ENCODE results near the gene NHERF1. TPM values are rescaled to one million over a fixed set of nuclear protein-coding genes. Genes with fewer than 3 reads are reported as not detected.

The NHERF1 gene
- total RNA-seq, 1 experiment from 2014 or later: 83.6 TPM

DNA sequence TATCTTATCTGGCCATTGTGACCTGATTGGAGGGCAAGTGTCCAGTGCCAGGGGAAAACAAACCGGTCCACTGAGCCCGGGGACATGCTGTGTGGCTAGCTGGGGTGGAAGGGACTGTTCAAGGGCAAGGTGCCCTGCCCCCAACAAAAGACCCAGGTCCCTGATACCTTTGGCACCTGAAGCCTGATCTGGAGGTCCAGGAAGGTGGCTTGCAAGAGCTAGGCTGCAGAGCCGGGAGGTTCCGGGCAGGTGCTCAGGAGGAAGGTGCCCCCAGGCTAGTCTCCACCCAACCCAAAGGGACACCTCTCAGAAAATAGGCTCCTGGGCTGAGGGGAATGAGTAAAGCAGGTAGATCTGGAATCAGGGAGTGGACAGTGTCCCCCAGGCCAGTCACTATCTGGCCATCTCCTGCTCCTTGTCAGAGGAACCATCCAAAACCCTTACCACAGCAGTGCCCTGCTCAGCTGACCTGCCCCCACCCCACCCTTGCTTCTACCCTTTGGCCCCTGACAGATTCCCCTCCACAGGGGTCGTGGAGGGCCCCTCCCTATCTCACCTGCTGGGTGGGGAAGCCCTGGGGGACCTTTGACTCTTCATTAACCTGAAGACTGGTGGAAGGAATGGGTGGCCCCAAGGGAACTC lies 21.5 kb downstream of the NHERF1 start:
- Histone ChIP-seq H3K4me2 (no peak overlapping the region), H3F3A (ENCODE audit: insufficient read depth, low read depth) (peaks cover 37% of the 10 kb centered on the region; the same call in 1 of the 2 replicates), H4K20me1 (ENCODE audit: insufficient read depth) (peaks cover 25% of the 10 kb centered on the region), H3K27ac (no peak overlapping the region), H3K9me2 (ENCODE audit: insufficient read depth) (no peaks in the 10 kb centered on the region), H3K9me3 (ENCODE audit: insufficient read depth, low read depth) (no peaks in the 10 kb centered on the region), H3K4me3 (no peak overlapping the region), H3K79me2 (ENCODE audit: low read depth) (peaks cover 4% of the 10 kb centered on the region), H2AFZ (no peak overlapping the region), H3K27me3 (ENCODE audit: insufficient read depth, low read depth) (no peaks in the 10 kb centered on the region), H3K36me3 (ENCODE audit: low read depth) (0 out of 2 replicates have a peak, but pooled peaks cover 5% of the 10 kb centered on the region), H3K4me1 (replicated peaks; ENCODE audit: insufficient read depth) (peaks cover 14% of the 10 kb centered on the region)
- CTCF ChIA-PET: interaction anchor here (0.6 to 1.6 kb wide), 5 partner anchors 20 to 113 kb away, joined by 4 to 9 read pairs (median 5); no protein-coding TSS in a partner anchor
- intact Hi-C loops (cut with micrococcal nuclease; ENCODE audit: unreplicated experiment): loop anchor here (1.0 to 10.0 kb wide), 5 partner anchors 10 to 203 kb away; partner anchors contain the start of gene CD300H
- POLR2A ChIA-PET (ENCODE audit: unreplicated experiment): interaction anchor here (0.5 kb wide), 1 partner anchor 265 kb away, joined by 3 read pairs; no protein-coding TSS in a partner anchor
- DNase-seq: peak; percentile 43 to 56
- no TSS peak for BruUV-seq (replicated peaks)
- TF ChIP-seq EZH2 (IDR thresholded peaks at IDR 0.05; ENCODE audit: low read depth) (no peak), CTCF (conservative IDR thresholded peaks at IDR 0.05) (no peak)

DNA sequence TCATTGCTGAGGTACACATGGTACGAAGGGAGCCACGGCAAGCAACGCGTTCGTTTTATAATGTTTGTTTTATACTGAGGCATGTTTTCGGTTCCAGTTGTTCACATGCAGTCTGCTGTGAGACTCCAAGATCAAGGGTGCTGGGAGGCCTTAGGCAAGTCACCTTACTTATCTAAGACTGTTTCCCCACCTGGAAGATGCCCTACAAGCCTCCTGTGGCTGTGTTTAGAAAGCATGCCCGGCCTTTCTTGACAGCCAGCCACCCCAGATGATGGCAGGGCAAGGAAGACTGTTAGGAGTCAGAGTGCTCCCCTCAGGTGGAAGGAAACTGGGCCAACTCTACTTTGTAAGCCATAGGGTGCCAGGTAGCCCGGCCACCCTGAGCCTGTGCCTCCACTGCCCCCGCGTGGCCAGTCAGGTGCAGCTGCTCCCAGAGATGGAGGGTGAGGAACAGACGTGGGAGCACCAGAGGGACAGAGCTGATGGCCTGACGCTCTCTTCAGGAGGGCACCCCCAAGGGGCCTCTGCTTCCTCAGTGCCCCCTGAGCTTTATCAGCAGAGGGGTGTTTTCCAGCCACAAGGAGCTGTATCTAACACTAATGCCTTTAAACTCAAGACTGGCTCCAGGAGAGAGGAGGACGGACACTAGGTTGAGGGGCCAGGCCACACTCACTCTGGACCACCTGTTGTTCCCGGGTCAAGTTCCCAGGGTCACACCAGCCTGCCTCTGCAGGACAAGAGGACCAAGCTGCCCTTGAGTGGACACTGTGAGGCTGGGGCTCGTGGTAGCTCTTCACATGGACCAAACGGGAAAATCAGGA lies 22.3 kb downstream of the NHERF1 start:
- peaks cover 35% of the 10 kb centered on the region; the same call in 1 of the 2 replicates for H3F3A ChIP-seq (ENCODE audit: insufficient read depth, low read depth)
- H2AFZ ChIP-seq: no peak overlapping the region
- 0 out of 2 replicates have a peak, but pooled peaks cover 5% of the 10 kb centered on the region for H3K36me3 ChIP-seq (ENCODE audit: low read depth)
- intact Hi-C loops (cut with micrococcal nuclease; ENCODE audit: unreplicated experiment): loop anchor here (1.0 to 10.0 kb wide), 4 partner anchors 26 to 204 kb away; partner anchors contain the start of gene CD300H
- no peaks in the 10 kb centered on the region for H3K9me2 ChIP-seq (ENCODE audit: insufficient read depth)
- peaks cover 19% of the 10 kb centered on the region for H3K4me1 ChIP-seq (replicated peaks; ENCODE audit: insufficient read depth)
- no peaks in the 10 kb centered on the region for H3K9me3 ChIP-seq (ENCODE audit: insufficient read depth, low read depth)
- no peak overlapping the region for H3K4me3 ChIP-seq
- no peak overlapping the region for H3K4me2 ChIP-seq
- DNase-seq: peak; percentile 66 to 79
- ChIA-PET POLR2A (ENCODE audit: unreplicated experiment) (interaction anchor here (0.5 kb wide), 1 partner anchor 265 kb away, joined by 3 read pairs; no protein-coding TSS in a partner anchor), CTCF (interaction anchor here (0.6 to 1.6 kb wide), 7 partner anchors 10 to 113 kb away, joined by 3 to 12 read pairs (median 4); no protein-coding TSS in a partner anchor)
- no peak overlapping the region for H3K27ac ChIP-seq
- no peaks in the 10 kb centered on the region for H3K27me3 ChIP-seq (ENCODE audit: insufficient read depth, low read depth)
- no TSS peak for BruUV-seq (replicated peaks)
- H4K20me1 ChIP-seq (ENCODE audit: insufficient read depth): peaks cover 25% of the 10 kb centered on the region
- peaks cover 11% of the 10 kb centered on the region for H3K79me2 ChIP-seq (ENCODE audit: low read depth)
- TF ChIP-seq EZH2 (IDR thresholded peaks at IDR 0.05; ENCODE audit: low read depth) (no peak), CTCF (conservative IDR thresholded peaks at IDR 0.05) (peak; percentile 88)

DNA sequence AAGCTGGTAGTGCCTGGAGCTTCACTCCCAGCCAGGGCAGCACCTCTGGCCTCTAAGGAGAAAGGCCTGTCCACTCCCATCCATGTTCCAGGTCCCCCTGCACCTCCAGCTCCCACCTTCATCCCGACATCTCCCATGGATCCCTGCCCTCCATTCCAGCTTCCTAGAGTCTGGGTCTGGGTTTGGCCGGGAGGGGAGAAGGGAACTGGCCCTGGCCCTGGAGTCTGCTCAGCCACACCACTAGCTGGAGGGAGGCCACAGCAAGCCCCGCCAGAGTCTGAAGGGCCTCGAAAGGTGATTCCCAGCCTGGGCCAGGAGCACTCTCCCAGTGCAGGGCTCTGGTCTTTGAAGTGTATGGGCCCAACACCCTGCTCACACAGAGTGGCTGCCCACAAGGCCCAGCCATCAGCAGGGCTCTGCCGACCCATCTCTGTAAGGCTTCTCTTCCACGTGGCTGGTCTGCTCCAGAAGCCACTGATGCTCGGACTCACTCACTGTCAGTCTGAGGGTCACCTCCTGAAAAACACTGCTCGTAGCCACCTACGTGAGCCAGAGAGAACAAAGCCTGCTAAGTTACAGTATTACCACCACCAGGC lies 23.0 kb downstream of the NHERF1 start:
- peaks cover 21% of the 10 kb centered on the region for H4K20me1 ChIP-seq (ENCODE audit: insufficient read depth)
- H3K9me2 ChIP-seq (ENCODE audit: insufficient read depth): no peaks in the 10 kb centered on the region
- no peaks in the 10 kb centered on the region for H3K9me3 ChIP-seq (ENCODE audit: insufficient read depth, low read depth)
- peaks cover 15% of the 10 kb centered on the region for H3K79me2 ChIP-seq (ENCODE audit: low read depth)
- no TSS peak for BruUV-seq (replicated peaks)
- H3K4me1 ChIP-seq (replicated peaks; ENCODE audit: insufficient read depth): peaks cover 19% of the 10 kb centered on the region
- H2AFZ ChIP-seq: no peak overlapping the region
- ChIA-PET CTCF (interaction anchor here (0.6 to 1.6 kb wide), 6 partner anchors 11 to 114 kb away, joined by 3 to 12 read pairs (median 4); no protein-coding TSS in a partner anchor), POLR2A (ENCODE audit: unreplicated experiment) (no interaction called here)
- TF ChIP-seq CTCF (conservative IDR thresholded peaks at IDR 0.05) (no peak), EZH2 (IDR thresholded peaks at IDR 0.05; ENCODE audit: low read depth) (no peak)
- no peak for DNase-seq
- H3K36me3 ChIP-seq (ENCODE audit: low read depth): 0 out of 2 replicates have a peak, but pooled peaks cover 5% of the 10 kb centered on the region
- intact Hi-C loops (cut with micrococcal nuclease; ENCODE audit: unreplicated experiment): loop anchor here (2.0 to 10.0 kb wide), 2 partner anchors 183 to 205 kb away; partner anchors contain the start of gene CD300H
- no peak overlapping the region for H3K4me3 ChIP-seq
- peaks cover 32% of the 10 kb centered on the region; the same call in 1 of the 2 replicates for H3F3A ChIP-seq (ENCODE audit: insufficient read depth, low read depth)
- no peak overlapping the region for H3K27ac ChIP-seq
- no peak overlapping the region for H3K4me2 ChIP-seq
- H3K27me3 ChIP-seq (ENCODE audit: insufficient read depth, low read depth): no peaks in the 10 kb centered on the region
